Gastroesophageal sphincter (tissue), 3 donors: ENCODE data around the gene FAM168A.

ENCODE experiments used
- POLR2AphosphoS5 ChIP-seq: sonication (generic); formaldehyde crosslinking; IDR thresholded peaks from one replicate; pipeline ENCODE4 v1.6.1; 2017; ENCODE audit warnings: antibody characterized with exemption
- TF ChIP-seq, protein P1 (sequence below), 4 experiments: fragments of 200-600 bp in 2 of 4; fragments of 450-650 bp in 2 of 4; sonication (generic) in 1 of 4; IDR thresholded peaks; one replicate each; pipeline ENCODE4 v1.5.1; 2017 to 2019; ENCODE audit warnings: antibody characterized with exemption in 4 of 4, mild to moderate bottlenecking in 2 of 4, moderate library complexity in 2 of 4

DNA sequence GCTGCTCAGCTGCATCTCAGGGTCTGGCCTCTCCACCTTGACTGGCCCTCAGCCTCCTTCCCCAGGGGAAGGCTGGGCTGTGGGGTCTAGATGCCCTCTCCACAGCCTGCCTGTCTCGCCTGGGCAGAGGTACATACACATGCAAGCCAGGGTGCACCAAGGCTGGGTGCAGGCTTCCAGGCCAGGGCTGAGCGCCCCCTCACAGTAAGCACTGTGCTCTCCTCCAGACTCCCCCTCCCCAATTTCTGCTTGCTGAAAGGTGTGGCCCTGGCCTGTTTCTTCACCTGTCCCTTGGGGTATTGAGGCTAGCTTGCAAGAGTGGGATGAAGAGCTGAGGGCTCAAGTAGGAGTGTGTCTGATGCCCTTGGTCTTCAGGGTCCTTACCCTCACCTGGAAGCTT lies 199.2 kb downstream of the FAM168A start:
- TF ChIP-seq, protein P1, sequence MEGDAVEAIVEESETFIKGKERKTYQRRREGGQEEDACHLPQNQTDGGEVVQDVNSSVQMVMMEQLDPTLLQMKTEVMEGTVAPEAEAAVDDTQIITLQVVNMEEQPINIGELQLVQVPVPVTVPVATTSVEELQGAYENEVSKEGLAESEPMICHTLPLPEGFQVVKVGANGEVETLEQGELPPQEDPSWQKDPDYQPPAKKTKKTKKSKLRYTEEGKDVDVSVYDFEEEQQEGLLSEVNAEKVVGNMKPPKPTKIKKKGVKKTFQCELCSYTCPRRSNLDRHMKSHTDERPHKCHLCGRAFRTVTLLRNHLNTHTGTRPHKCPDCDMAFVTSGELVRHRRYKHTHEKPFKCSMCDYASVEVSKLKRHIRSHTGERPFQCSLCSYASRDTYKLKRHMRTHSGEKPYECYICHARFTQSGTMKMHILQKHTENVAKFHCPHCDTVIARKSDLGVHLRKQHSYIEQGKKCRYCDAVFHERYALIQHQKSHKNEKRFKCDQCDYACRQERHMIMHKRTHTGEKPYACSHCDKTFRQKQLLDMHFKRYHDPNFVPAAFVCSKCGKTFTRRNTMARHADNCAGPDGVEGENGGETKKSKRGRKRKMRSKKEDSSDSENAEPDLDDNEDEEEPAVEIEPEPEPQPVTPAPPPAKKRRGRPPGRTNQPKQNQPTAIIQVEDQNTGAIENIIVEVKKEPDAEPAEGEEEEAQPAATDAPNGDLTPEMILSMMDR (IDR thresholded peaks at IDR 0.05), result no peak
- TF ChIP-seq POLR2AphosphoS5, result no peak
